Kidney (tissue), 14 donors: ENCODE data around the gene IGSF11. TPM values are rescaled to one million over a fixed set of nuclear protein-coding genes. Genes with fewer than 3 reads are reported as not detected.

Source experiments
- DNase-seq, 5 donors: peaks; one replicate each; pipeline ENCODE4 v3.0.0-alpha.2; 2013 to 2020
- FAIRE-seq: peaks from 2 replicates; lab custom pipeline; 2012; peaks lifted over from hg19 to GRCh38; lab: Jason Lieb, UNC
- H3K27ac ChIP-seq, 2 donors: one replicate each; pipeline ENCODE4 v1.7.0; 2013; ENCODE audit warnings: low read depth in 2 of 2, low read length in 2 of 2, inconsistent platforms in 1 of 2
- H3K27me3 ChIP-seq: one replicate; pipeline ENCODE4 v1.7.1; 2013; ENCODE audit warnings: low read length, inconsistent platforms; ENCODE audit not compliant: control insufficient read depth, insufficient read depth
- H3K36me3 ChIP-seq, 3 donors: one replicate each; pipeline versions ENCODE4 v1.7.0 to v1.7.1; 2013; ENCODE audit warnings: low read length in 3 of 3, control low read depth in 1 of 3, inconsistent platforms in 1 of 3; ENCODE audit not compliant: insufficient read depth in 3 of 3, control insufficient read depth in 2 of 3
- H3K4me1 ChIP-seq, 3 donors: one replicate each; pipeline versions ENCODE4 v1.7.0 to v1.7.1; 2013; ENCODE audit warnings: low read length in 3 of 3, inconsistent platforms in 1 of 3, low read depth in 1 of 3; ENCODE audit not compliant: control insufficient read depth in 2 of 3, insufficient read depth in 2 of 3
- H3K4me3 ChIP-seq, 3 donors: one replicate each; pipeline versions ENCODE4 v1.7.0 to v1.8.1; 2013; ENCODE audit warnings: low read length in 3 of 3, control low read depth in 1 of 3, inconsistent platforms in 1 of 3
- H3K9ac ChIP-seq, 3 donors: one replicate each; pipeline versions ENCODE4 v1.7.0 to v1.7.1; 2013; ENCODE audit warnings: low read length in 3 of 3, control low read depth in 1 of 3, inconsistent platforms in 1 of 3
- H3K9me3 ChIP-seq, 3 donors: one replicate each; pipeline versions ENCODE4 v1.7.0 to v1.7.1; 2013; ENCODE audit warnings: low read length in 3 of 3, control low read depth in 1 of 3, inconsistent platforms in 1 of 3; ENCODE audit not compliant: control insufficient read depth in 2 of 3, insufficient read depth in 1 of 3
- intact Hi-C: fragments of 100-400 bp; cut with DNase I; formaldehyde crosslinking; loops from one replicate; pipeline ENCODE4 v1.11.1; 2022
- polyA plus RNA-seq: library from polyadenylated mRNA; stranded (reverse); fragments of 350-450 nt; fragmentation: Illumina TruSeq; extraction: RNeasy Lipid Tissue Mini Kit (QIAGEN cat#74804); gene quantifications from one replicate; pipeline ENCODE4 v1.2.3, GENCODE V29; 2014; ENCODE audit warnings: low read depth, low replicate concordance; ENCODE audit not compliant: insufficient read depth
- total RNA-seq: library from RNA; stranded (reverse); fragmentation: NEBNext Ultra II Directional; extraction: Animal tissue kit (Norgen Biotek cat#: 25700); gene quantifications from one replicate; pipeline ENCODE4 v1.2.1, GENCODE V29; 2021
- TF ChIP-seq, protein P1 (sequence below): IDR thresholded peaks from 3 replicates; pipeline ENCODE4 v1.5.1; 2012; ENCODE audit warnings: mild to moderate bottlenecking, moderate library complexity, borderline replicate concordance; ENCODE audit not compliant: insufficient read depth; ENCODE audit errors: extremely low read depth
- donor health status: control.
- donor health status: control.
- donor health status: control.
- donor health status: control.
- donor health status: control.
- donor health status: DM: yes; HTN: yes; CAD: no.
- donor health status: Normal renal cell carcinoma (clear cell type).

IGSF11 gene
- total and polyA plus RNA-seq, 2 donors from 2014 or later: 1.3 to 6.7 TPM

DNA sequence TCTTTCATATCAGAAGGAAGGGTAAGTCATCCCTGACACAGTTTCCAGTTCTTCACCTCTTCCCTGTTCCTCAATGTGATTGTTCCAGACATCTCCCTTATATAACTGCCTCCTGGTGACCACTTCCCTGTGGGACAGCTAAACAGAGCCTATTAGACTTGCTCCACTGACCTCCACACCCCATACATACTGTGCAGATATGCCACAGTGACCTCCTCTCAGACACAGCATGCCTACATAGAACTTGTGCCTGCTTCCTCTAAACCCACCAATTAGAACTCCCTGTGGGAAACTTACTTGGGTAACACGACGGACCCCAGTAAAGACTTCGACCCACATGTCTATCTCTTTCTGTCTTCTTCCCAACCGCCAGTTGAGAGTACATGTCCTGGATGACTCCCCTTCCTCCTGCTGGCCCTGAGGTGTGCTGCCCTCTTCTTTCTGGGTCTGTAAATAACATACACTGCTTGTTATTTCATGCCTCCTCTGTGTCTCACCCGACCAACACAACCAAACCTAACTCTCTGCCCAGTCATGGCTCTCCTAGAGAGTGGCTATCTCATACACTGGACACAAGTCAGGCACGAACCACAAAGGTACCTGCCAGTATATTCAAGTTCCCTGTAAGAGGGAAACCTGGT, 53.0 kb downstream of the IGSF11 start:
- H3K9me3 ChIP-seq: no peaks in the 10 kb centered on the region
- DNase-seq: no peak
- TF ChIP-seq, protein P1, sequence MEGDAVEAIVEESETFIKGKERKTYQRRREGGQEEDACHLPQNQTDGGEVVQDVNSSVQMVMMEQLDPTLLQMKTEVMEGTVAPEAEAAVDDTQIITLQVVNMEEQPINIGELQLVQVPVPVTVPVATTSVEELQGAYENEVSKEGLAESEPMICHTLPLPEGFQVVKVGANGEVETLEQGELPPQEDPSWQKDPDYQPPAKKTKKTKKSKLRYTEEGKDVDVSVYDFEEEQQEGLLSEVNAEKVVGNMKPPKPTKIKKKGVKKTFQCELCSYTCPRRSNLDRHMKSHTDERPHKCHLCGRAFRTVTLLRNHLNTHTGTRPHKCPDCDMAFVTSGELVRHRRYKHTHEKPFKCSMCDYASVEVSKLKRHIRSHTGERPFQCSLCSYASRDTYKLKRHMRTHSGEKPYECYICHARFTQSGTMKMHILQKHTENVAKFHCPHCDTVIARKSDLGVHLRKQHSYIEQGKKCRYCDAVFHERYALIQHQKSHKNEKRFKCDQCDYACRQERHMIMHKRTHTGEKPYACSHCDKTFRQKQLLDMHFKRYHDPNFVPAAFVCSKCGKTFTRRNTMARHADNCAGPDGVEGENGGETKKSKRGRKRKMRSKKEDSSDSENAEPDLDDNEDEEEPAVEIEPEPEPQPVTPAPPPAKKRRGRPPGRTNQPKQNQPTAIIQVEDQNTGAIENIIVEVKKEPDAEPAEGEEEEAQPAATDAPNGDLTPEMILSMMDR: no peak
- H3K4me3 ChIP-seq: no peak overlapping the region
- no peak overlapping the region for H3K27ac ChIP-seq
- intact Hi-C loops: no loop called here
- H3K27me3 ChIP-seq: no peaks in the 10 kb centered on the region
- FAIRE-seq: no peak
- peaks cover 0 to 3% (median 0%) of the 10 kb centered on the region in 3 donors for H3K4me1 ChIP-seq
- no peaks in the 10 kb centered on the region for H3K36me3 ChIP-seq
- H3K9ac ChIP-seq: no peak overlapping the region

DNA sequence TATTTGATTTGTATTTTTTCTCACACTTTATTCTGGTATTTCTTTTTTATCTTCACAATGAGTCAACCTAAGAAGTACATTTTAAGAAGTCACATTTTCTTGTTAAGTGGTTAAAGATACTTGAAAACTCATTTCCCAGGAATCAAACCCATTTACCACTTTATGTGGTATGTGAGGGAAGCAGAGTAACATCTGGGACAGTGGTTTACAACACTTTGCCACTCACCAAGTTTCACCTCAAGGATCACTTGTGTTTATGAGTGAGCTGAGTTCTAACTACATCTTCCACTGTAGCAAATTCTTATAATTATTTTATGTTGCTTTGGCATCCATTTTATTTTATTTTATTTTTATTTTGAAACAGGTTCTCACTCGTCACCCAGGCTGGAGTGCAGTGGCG, 53.8 kb downstream of the IGSF11 start:
- DNase-seq: no peak
- Histone ChIP-seq H3K27me3 (no peaks in the 10 kb centered on the region), H3K9me3 (no peaks in the 10 kb centered on the region), H3K27ac (no peak overlapping the region), H3K4me3 (no peak overlapping the region), H3K9ac (no peak overlapping the region), H3K36me3 (no peaks in the 10 kb centered on the region), H3K4me1 (peaks cover 0 to 3% (median 0%) of the 10 kb centered on the region in 3 donors)
- intact Hi-C loops: no loop called here
- TF ChIP-seq, protein P1: no peak
- FAIRE-seq: no peak

DNA sequence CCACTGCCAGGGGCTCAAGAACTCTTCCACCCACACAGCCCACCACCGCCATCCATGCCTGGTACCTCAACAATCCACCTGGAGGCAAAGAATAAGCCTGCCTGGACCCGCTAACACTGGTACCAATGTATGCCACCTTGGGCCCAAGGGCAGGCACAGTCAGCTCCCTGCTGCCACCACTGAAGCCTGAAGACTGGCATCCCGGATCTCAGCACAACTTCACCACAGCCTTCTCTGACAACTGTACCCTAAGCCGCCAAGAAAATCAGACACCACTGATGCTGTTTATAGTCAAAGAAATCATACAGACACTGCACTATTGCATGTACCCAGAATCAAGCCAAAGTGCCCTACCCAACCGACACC, 56.3 kb downstream of the IGSF11 start:
- no peaks in the 10 kb centered on the region for H3K27me3 ChIP-seq
- TF ChIP-seq, protein P1: no peak
- FAIRE-seq: no peak
- H3K4me1 ChIP-seq: no peaks in the 10 kb centered on the region
- no peak for DNase-seq
- H3K9ac ChIP-seq: no peak overlapping the region
- H3K27ac ChIP-seq: no peak overlapping the region
- H3K36me3 ChIP-seq: no peaks in the 10 kb centered on the region
- H3K4me3 ChIP-seq: no peak overlapping the region
- intact Hi-C loops: no loop called here
- no peaks in the 10 kb centered on the region for H3K9me3 ChIP-seq
